DLD1 (cell line): ENCODE measurements around the gene NAP1L2.
"Not testable (repeated sequence)": the region's sequence is repeated elsewhere in the genome, so short reads cannot be mapped to it uniquely, and the experiment has no call there.

Experiments used
- in situ Hi-C: cut with HindIII; loops from 2 replicates; pipeline ENCODE4 v1.10.0; 2017; ENCODE audit warnings: low sequenced_read_pairs

NAP1L2 gene

GRCh38 chrX:73214426-73215094 lies at the start of gene NAP1L2:
Gene NAP1L2 (minus strand): TSS chrX:73214851. CDS start chrX:73214492, 359 bp downstream.
- in situ Hi-C loops: no loop called here

GRCh38 chrX:73262991-73263390 lies 48.3 kb upstream of the NAP1L2 start:
- in situ Hi-C loops: no loop called here

GRCh38 chrX:73239242-73239641 lies 24.6 kb upstream of the NAP1L2 start:
- in situ Hi-C loops: no loop called here

DNA sequence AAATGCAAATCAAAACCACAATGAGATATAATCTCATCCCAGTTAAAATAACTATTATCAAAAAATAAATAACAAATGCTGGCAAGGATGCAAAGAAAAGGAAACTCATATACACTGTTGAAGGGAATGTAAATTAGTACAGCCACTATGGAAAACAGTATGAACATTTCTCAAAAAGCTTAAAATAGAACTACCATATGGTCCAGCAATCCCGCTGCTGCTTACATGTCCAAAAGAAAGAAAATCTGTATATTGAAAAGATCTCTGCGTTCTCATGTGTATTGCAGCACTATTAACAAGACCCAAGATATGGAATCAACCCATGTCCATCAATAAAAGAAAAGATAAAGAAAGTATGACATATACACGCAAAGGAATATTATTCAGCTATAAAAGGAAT lies 3.0 kb upstream of the NAP1L2 start:
- in situ Hi-C loops: no loop called here

GRCh38 chrX:73215246-73215645 lies 595 bp upstream of the NAP1L2 start:
- in situ Hi-C loops: no loop called here

DNA sequence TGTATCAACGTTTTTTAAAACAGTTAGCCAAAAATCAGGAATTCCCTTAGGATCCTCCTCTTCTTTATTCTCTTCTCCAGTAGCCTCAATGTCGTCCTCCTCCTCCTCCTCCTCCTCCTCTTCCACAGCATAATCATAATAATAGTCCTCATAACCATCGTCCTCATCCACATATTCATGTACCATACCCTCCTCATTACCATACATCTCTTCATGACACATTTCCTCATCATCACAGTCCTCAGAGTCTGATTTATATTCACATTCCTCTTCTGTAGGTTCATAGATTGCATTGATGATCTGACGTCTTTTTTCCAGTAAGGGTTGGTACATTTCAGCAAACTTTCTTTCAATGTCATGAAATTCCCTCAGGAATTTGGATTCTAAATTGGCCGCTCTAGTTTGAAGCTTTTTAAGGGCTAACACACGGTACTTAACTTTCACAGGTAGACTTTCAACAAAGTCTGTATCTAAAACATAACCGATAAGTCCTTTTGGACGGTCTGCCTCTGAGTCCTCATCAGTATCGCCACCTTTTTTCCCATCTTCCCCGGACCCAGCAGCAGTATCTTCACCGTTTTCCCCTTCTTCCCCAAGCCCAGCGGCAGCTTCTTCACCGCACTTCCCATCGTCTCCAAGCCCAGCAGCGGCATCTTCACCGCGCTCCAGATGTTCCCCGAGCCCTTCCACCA lies 771 bp downstream of the NAP1L2 start:
- in situ Hi-C loops: no loop called here

GRCh38 chrX:73206366-73206765 lies 8.3 kb downstream of the NAP1L2 start:
- in situ Hi-C loops: no loop called here

DNA sequence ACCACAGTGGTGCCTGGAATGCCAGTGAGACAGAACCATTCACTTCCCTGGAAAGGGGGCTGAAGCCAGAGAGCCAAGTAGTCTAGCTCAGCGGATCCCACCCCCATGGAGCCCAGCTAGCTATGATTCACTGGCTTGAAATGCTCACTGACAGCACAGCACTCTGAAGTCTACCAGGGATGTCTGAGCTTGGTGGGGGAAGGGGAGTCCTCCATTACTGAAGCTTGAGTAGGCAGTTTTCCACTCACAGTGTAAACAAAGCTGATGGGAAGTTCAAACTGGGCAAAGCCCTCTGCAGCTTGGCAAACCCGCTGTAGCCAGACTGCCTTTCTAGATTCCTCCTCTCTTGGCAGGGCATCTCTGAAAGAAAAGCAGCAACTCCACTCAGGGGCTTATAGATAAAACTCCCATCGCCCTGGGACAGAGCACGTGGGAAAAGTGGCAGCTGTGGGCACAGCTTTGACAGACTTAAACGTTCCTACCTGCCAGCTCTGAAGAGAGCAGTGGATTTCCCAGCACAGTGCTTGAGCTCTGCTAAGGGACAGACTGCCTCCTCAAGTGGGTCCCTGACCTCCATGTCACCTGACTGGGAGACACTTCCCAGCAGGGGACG lies 32.0 kb downstream of the NAP1L2 start:
- in situ Hi-C loops: no loop called here

DNA sequence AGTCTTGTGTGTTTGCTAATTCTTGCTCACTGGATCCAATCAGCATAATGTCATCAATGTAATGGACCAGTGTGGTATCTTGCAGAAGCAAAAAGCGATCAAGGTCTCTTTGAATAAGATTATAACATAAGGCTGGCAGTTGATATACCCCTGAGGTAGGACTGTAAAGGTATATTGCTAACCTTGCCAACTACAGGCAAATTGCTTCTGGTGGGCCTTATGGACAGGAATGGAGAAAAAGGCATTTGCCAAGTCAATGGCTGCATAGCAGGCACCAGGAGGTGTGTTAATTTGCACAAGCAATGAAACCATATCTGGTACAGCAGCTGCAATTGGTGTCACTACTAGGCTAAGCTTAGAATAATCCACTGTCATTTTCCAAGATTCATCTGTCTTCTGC lies 45.7 kb downstream of the NAP1L2 start:
- in situ Hi-C loops: not testable (repeated sequence)
